Measurements from ENCODE around the gene VSTM4. TPM values are rescaled to one million over a fixed set of nuclear protein-coding genes. Genes with fewer than 3 reads are reported as not detected.

The VSTM4 gene
- total and polyA plus RNA-seq, 2 experiments from 2014 or later = 9.5 to 12.3 TPM

DNA sequence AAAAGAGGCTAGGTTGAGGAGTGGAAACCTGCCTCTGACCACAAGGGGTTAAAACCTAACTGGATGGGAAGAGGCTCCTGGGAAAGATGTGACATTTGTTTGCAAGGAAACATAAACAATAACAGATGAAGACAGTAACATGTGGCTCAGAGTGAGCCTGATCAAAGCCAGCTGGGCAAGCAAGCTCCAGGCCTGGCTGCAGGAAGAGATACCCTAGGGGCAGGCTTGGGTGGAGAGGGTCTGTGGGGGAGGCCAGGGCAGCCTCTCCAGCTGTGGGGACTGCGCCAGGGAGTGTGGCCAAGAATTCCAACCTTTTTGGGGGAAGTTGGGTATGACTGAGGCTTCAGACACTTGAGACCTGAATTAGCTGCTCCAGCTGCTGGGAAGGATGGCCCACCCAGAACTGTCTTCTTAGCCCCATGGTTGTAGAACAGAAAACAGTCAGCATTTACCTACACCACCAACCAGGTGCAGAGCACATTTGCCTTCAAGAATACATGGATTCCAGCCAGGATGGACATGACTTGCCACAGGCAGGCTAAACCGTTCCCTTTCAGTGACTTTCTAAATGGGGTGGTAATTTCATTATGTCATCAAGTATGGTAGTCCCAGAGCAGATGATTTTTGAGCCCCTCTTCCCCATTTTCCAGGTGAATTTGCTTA lies 28.9 kb upstream of the VSTM4 start:
- H3K36me3 ChIP-seq (ENCODE audit: low read depth) = no peaks in the 10 kb centered on the region
- H4K20me1 ChIP-seq (ENCODE audit: insufficient read depth) = no peaks in the 10 kb centered on the region
- peaks cover 21% of the 10 kb centered on the region for H3F3A ChIP-seq (ENCODE audit: insufficient read depth)
- H3K4me1 ChIP-seq (ENCODE audit: insufficient read depth) = peaks cover 38% of the 10 kb centered on the region
- DNase-seq = peak; percentile 61
- H3K27ac ChIP-seq = no peak overlapping the region
- no peaks in the 10 kb centered on the region for H3K79me2 ChIP-seq (ENCODE audit: insufficient read depth)
- H3K27me3 ChIP-seq (replicated peaks; ENCODE audit: insufficient read depth) = no peaks in the 10 kb centered on the region
- no peak overlapping the region for H3K9ac ChIP-seq
- no peaks in the 10 kb centered on the region for H3K9me3 ChIP-seq (ENCODE audit: low read depth)
- TF ChIP-seq EZH2phosphoT487 (IDR thresholded peaks at IDR 0.05; ENCODE audit: insufficient read depth, low read depth) (no peak), EZH2 (IDR thresholded peaks at IDR 0.05; ENCODE audit: insufficient read depth, poor library complexity, severe bottlenecking) (no peak)
- in situ Hi-C loops (cut with MboI) = no loop called here
- H3K9me2 ChIP-seq (ENCODE audit: insufficient read depth) = no peaks in the 10 kb centered on the region
- H3K4me3 ChIP-seq = no peak overlapping the region
- no peak overlapping the region for H3K4me2 ChIP-seq (ENCODE audit: unreplicated experiment)
- H2AFZ ChIP-seq = no peak overlapping the region
- WGBS, 2 experiments (ENCODE audit: low coverage in 1 of 2, low lambda C conversion rate in 2 of 2, missing lambda C conversion rate in 2 of 2) = 21 to 36% methylated on average over 2 of the region's 2 CpGs

- Histone ChIP-seq H3K4me1 (ENCODE audit: insufficient read depth) (peaks cover 44% of the 10 kb centered on the region), H3K9me2 (ENCODE audit: insufficient read depth) (no peaks in the 10 kb centered on the region), H3K9ac (no peak overlapping the region), H3K27ac (no peak overlapping the region), H3K4me2 (ENCODE audit: unreplicated experiment) (no peak overlapping the region), H4K20me1 (ENCODE audit: insufficient read depth) (no peaks in the 10 kb centered on the region), H3K9me3 (ENCODE audit: low read depth) (no peaks in the 10 kb centered on the region), H3K4me3 (no peak overlapping the region), H3K79me2 (ENCODE audit: insufficient read depth) (no peaks in the 10 kb centered on the region), H3F3A (ENCODE audit: insufficient read depth) (peaks cover 28% of the 10 kb centered on the region), H2AFZ (no peak overlapping the region), H3K36me3 (ENCODE audit: low read depth) (no peaks in the 10 kb centered on the region), H3K27me3 (replicated peaks; ENCODE audit: insufficient read depth) (no peaks in the 10 kb centered on the region)
- in situ Hi-C loops (cut with MboI) = no loop called here
- DNase-seq = no peak
- TF ChIP-seq EZH2phosphoT487 (IDR thresholded peaks at IDR 0.05; ENCODE audit: insufficient read depth, low read depth) = no peak
- TF ChIP-seq EZH2 (IDR thresholded peaks at IDR 0.05; ENCODE audit: insufficient read depth, poor library complexity, severe bottlenecking) = no peak
Observed at GRCh38 chr10:49143249-49143648, 27.9 kb upstream of the VSTM4 start.

GRCh38 chr10:49141541-49142332 lies 26.4 kb upstream of the VSTM4 start:
- peaks cover 28% of the 10 kb centered on the region for H3F3A ChIP-seq (ENCODE audit: insufficient read depth)
- no peaks in the 10 kb centered on the region for H3K9me2 ChIP-seq (ENCODE audit: insufficient read depth)
- H3K9me3 ChIP-seq (ENCODE audit: low read depth) = no peaks in the 10 kb centered on the region
- no peaks in the 10 kb centered on the region for H4K20me1 ChIP-seq (ENCODE audit: insufficient read depth)
- WGBS, 2 experiments (ENCODE audit: low coverage in 1 of 2, low lambda C conversion rate in 2 of 2, missing lambda C conversion rate in 2 of 2) = 60 to 63% methylated on average over 5 of the region's 5 CpGs
- peak overlapping the region; percentile 68 for H3K4me2 ChIP-seq (ENCODE audit: unreplicated experiment)
- in situ Hi-C loops (cut with MboI) = no loop called here
- TF ChIP-seq EZH2 (IDR thresholded peaks at IDR 0.05; ENCODE audit: insufficient read depth, poor library complexity, severe bottlenecking) (no peak), EZH2phosphoT487 (IDR thresholded peaks at IDR 0.05; ENCODE audit: insufficient read depth, low read depth) (no peak)
- peak overlapping the region; percentile 91; the same call in 1 of the 2 replicates for H3K9ac ChIP-seq
- peaks cover 48% of the 10 kb centered on the region for H3K4me1 ChIP-seq (ENCODE audit: insufficient read depth)
- no peaks in the 10 kb centered on the region for H3K79me2 ChIP-seq (ENCODE audit: insufficient read depth)
- DNase-seq = peak; percentile 12
- no peak overlapping the region for H3K4me3 ChIP-seq
- H3K36me3 ChIP-seq (ENCODE audit: low read depth) = no peaks in the 10 kb centered on the region
- H3K27ac ChIP-seq = peak overlapping the region; percentile 100
- H3K27me3 ChIP-seq (replicated peaks; ENCODE audit: insufficient read depth) = no peaks in the 10 kb centered on the region
- peak overlapping the region; percentile 53 for H2AFZ ChIP-seq

DNA sequence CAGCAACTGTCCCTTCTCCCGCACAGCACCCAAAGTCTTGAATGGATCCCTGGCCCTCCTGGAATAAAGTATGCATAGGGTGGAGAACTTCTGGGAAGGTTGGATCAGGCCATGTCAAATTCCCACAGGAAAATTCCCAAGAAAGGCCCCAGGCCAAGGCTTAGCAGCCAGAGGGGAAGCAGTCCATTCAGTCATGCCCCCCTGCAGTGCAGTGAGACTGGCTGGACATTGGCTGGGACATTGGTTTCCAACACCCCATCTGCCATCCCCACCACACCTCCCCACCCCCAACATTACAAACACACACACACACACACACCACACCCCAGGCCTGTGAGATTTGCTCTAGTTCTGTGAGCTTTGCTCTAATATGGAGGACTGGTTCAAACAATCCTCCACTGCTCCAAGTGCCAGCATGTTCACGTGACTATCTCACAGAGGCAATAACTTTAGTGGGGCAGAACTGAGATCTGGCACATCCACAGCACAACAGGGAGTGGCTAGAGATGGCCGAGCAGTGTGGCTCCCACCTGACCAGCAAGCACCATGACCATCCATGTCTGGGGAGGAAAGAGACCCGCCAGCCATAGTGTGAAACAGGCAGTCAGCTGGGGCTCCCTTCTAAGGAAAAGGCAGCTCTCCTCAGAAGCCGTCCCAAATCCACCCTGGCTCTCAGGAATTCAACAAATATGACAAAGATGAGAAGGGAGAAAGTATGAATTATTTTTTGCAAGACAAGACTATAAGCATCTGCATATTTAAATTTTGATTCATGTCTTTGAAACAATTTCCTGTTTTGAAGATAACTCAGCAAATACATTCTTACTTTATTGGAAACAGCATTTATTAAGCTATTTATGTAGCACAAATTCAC lies 25.2 kb upstream of the VSTM4 start:
- peaks cover 58% of the 10 kb centered on the region for H3K4me1 ChIP-seq (ENCODE audit: insufficient read depth)
- no peaks in the 10 kb centered on the region for H3K27me3 ChIP-seq (replicated peaks; ENCODE audit: insufficient read depth)
- in situ Hi-C loops (cut with MboI) = no loop called here
- no peaks in the 10 kb centered on the region for H3K9me2 ChIP-seq (ENCODE audit: insufficient read depth)
- peak overlapping the region; percentile 100 for H3K27ac ChIP-seq
- no peaks in the 10 kb centered on the region for H3K79me2 ChIP-seq (ENCODE audit: insufficient read depth)
- H3K9ac ChIP-seq = peak overlapping the region; percentile 91
- peaks cover 28% of the 10 kb centered on the region for H3F3A ChIP-seq (ENCODE audit: insufficient read depth)
- H3K9me3 ChIP-seq (ENCODE audit: low read depth) = no peaks in the 10 kb centered on the region
- no peaks in the 10 kb centered on the region for H3K36me3 ChIP-seq (ENCODE audit: low read depth)
- peak; percentile 51 for DNase-seq
- H3K4me2 ChIP-seq (ENCODE audit: unreplicated experiment) = peak overlapping the region; percentile 68
- TF ChIP-seq EZH2 (IDR thresholded peaks at IDR 0.05; ENCODE audit: insufficient read depth, poor library complexity, severe bottlenecking) = no peak
- TF ChIP-seq EZH2phosphoT487 (IDR thresholded peaks at IDR 0.05; ENCODE audit: insufficient read depth, low read depth) = no peak
- H2AFZ ChIP-seq = peak overlapping the region; percentile 53
- 0 out of 2 replicates have a peak overlapping the region, but pooled peaks have one; percentile 11 for H3K4me3 ChIP-seq
- 16 to 21% methylated on average over 5 of the region's 5 CpGs for WGBS, 2 experiments (ENCODE audit: low coverage in 1 of 2, low lambda C conversion rate in 2 of 2, missing lambda C conversion rate in 2 of 2)
- no peaks in the 10 kb centered on the region for H4K20me1 ChIP-seq (ENCODE audit: insufficient read depth)
